IMR-90 (cell line): ENCODE measurements around the gene RBM34. TPM values are rescaled to one million over a fixed set of nuclear protein-coding genes. Genes with fewer than 3 reads are reported as not detected.

Experiments used
- ATAC-seq: fragments of 200-7000 bp; cut with Tn5 transposase; 2 replicates; pipeline ENCODE4 v1.9.1; 2020; ENCODE audit warnings: low read depth, mild to moderate bottlenecking, moderate library complexity
- BruUV-seq: library from RNA; stranded (reverse); fragments of 400-500 nt; replicated peaks from 2 replicates; lab custom pipeline; 2021; lab: Mats Ljungman, UMichigan
- CTCF ChIA-PET: fragments of 300-600 bp; formaldehyde crosslinking; extraction: SDS; loops from one replicate; lab custom pipeline; 2021; ENCODE audit warnings: antibody characterized with exemption; lab: Yijun Ruan, JAX
- POLR2A ChIA-PET: fragments of 300-600 bp; sonication (Branson Sonifier 250); formaldehyde crosslinking; loops from one replicate; lab custom pipeline; 2022; ENCODE audit warnings: antibody characterized with exemption; ENCODE audit not compliant: unreplicated experiment; lab: Charles Lee
- DNase-seq: peaks from one replicate; pipeline ENCODE4 v3.0.0; 2013
- H2AFZ ChIP-seq: replicated peaks from 2 replicates; pipeline ENCODE3; 2013; ENCODE audit warnings: low read length, mild to moderate bottlenecking; ENCODE audit not compliant: poor library complexity
- H2AK5ac ChIP-seq: 2 replicates; pipeline ENCODE4 v1.6.1; 2013; ENCODE audit warnings: low read depth, low read length, inconsistent platforms
- H2AK9ac ChIP-seq: replicated peaks from 2 replicates; pipeline ENCODE3; 2013; ENCODE audit warnings: mild to moderate bottlenecking, low read depth, low read length, moderate library complexity; ENCODE audit not compliant: poor library complexity
- H2BK120ac ChIP-seq: 2 replicates; pipeline ENCODE4 v1.6.1; 2013; ENCODE audit warnings: low read depth, low read length, inconsistent platforms
- H2BK15ac ChIP-seq: 3 replicates; pipeline ENCODE4 v1.6.1; 2013; ENCODE audit warnings: low read depth, low read length, inconsistent platforms
- H2BK20ac ChIP-seq: 2 replicates; pipeline ENCODE4 v1.6.1; 2013; ENCODE audit warnings: low read depth, mild to moderate bottlenecking, inconsistent platforms, low read length, moderate library complexity
- H2BK5ac ChIP-seq: 2 replicates; pipeline ENCODE4 v1.6.1; 2013; ENCODE audit warnings: mild to moderate bottlenecking, low read depth, low read length, inconsistent platforms; ENCODE audit not compliant: poor library complexity, severe bottlenecking
- H3K14ac ChIP-seq: replicated peaks from 2 replicates; pipeline ENCODE4 v1.6.1; 2013; ENCODE audit warnings: low read depth, low read length, inconsistent platforms
- H3K18ac ChIP-seq: 2 replicates; pipeline ENCODE4 v1.6.1; 2013; ENCODE audit warnings: low read depth, low read length, control low read depth
- H3K23ac ChIP-seq: 2 replicates; pipeline ENCODE4 v1.6.1; 2013; ENCODE audit warnings: low read depth, low read length, inconsistent platforms
- H3K27ac ChIP-seq: 2 replicates; pipeline ENCODE4 v1.5.1; 2013; ENCODE audit warnings: mild to moderate bottlenecking, control low read depth, low read length; ENCODE audit not compliant: insufficient read depth
- H3K27me3 ChIP-seq: 2 replicates; pipeline ENCODE4 v1.6.1; 2013; ENCODE audit warnings: low read length; ENCODE audit not compliant: control insufficient read depth, insufficient read depth
- H3K36me3 ChIP-seq: 2 replicates; pipeline ENCODE4 v1.6.1; 2013; ENCODE audit warnings: low read length, mixed read lengths; ENCODE audit not compliant: control insufficient read depth, insufficient read depth
- H3K4ac ChIP-seq: 2 replicates; pipeline ENCODE4 v1.6.1; 2013; ENCODE audit warnings: low read depth, low read length, inconsistent platforms
- H3K4me1 ChIP-seq: 2 replicates; pipeline ENCODE4 v1.6.1; 2013; ENCODE audit warnings: low read length, mixed read lengths; ENCODE audit not compliant: control insufficient read depth, insufficient read depth
- H3K4me2 ChIP-seq: 2 replicates; pipeline ENCODE4 v1.6.1; 2013; ENCODE audit warnings: low read depth, mild to moderate bottlenecking, control low read depth, low read length, moderate library complexity
- H3K4me3 ChIP-seq: 2 replicates; pipeline ENCODE4 v1.5.1; 2013; ENCODE audit warnings: low read depth, mild to moderate bottlenecking, control low read depth, low read length, moderate library complexity; ENCODE audit not compliant: insufficient read depth
- H3K56ac ChIP-seq: 2 replicates; pipeline ENCODE4 v1.6.1; 2013; ENCODE audit warnings: low read length, inconsistent platforms; ENCODE audit not compliant: insufficient read depth; ENCODE audit errors: extremely low read depth
- H3K79me1 ChIP-seq, 2 experiments: 2 replicates each; pipeline ENCODE4 v1.6.1; 2013; ENCODE audit warnings: low read length in 2 of 2, inconsistent platforms in 1 of 2, low read depth in 1 of 2
- H3K9ac ChIP-seq: 2 replicates; pipeline ENCODE4 v1.6.1; 2013; ENCODE audit warnings: low read depth, low read length, control low read depth
- H3K9me1 ChIP-seq: 2 replicates; pipeline ENCODE4 v1.6.1; 2013; ENCODE audit warnings: low read length, inconsistent platforms; ENCODE audit not compliant: insufficient read depth
- H3K9me3 ChIP-seq: 2 replicates; pipeline ENCODE4 v1.6.1; 2013; ENCODE audit warnings: low read length; ENCODE audit not compliant: control insufficient read depth, insufficient read depth
- H4K20me1 ChIP-seq: 2 replicates; pipeline ENCODE4 v1.6.1; 2013; ENCODE audit warnings: low read length, inconsistent platforms; ENCODE audit not compliant: insufficient read depth
- H4K5ac ChIP-seq: 2 replicates; pipeline ENCODE4 v1.6.1; 2013; ENCODE audit warnings: mild to moderate bottlenecking, low read depth, low read length, control low read depth
- H4K8ac ChIP-seq, 2 experiments: 2 replicates each; pipeline ENCODE4 v1.6.1; 2013; ENCODE audit warnings: low read depth in 2 of 2, low read length in 2 of 2, control low read depth in 1 of 2, inconsistent platforms in 1 of 2
- H4K91ac ChIP-seq: 2 replicates; pipeline ENCODE4 v1.6.1; 2013; ENCODE audit warnings: low read depth, low read length, inconsistent platforms; ENCODE audit not compliant: insufficient read depth
- BHLHE40 ChIP-seq: fragments of 150-350 bp; IDR thresholded peaks from 2 replicates; pipeline ENCODE4 v1.6.1; 2016; ENCODE audit warnings: mild to moderate bottlenecking, low read depth, low read length
- SMC3 ChIP-seq: fragments of 150-350 bp; IDR thresholded peaks from 2 replicates; pipeline ENCODE4 v1.6.1; 2016; ENCODE audit warnings: low read depth, mild to moderate bottlenecking, antibody characterized with exemption, low read length, moderate library complexity
- dilution Hi-C: fragments of 300-500 bp; cut with HindIII; formaldehyde crosslinking; loops from one replicate; pipeline ENCODE4 v1.14.3; 2018; ENCODE audit warnings: low sequenced_read_pairs; ENCODE audit not compliant: unreplicated experiment
- in situ Hi-C: fragments of 300-500 bp; cut with MboI; formaldehyde crosslinking; loops from 3 replicates; pipeline ENCODE4 v1.14.3; 2019; ENCODE audit warnings: low sequenced_read_pairs, inconsistent platforms, mixed read lengths
- intact Hi-C: fragments of 100-400 bp; cut with micrococcal nuclease; formaldehyde crosslinking; loops from 2 replicates; pipeline ENCODE4 v1.10.0; 2022
- polyA plus RNA-seq, 3 experiments: library from polyadenylated mRNA; depleted of rRNA; stranded (reverse); fragments of >200 nt; gene quantifications; 2 replicates each; pipeline ENCODE4 v1.2.3, GENCODE V29; 2012; ENCODE audit warnings: low replicate concordance in 1 of 3
- total RNA-seq: library from RNA; depleted of rRNA; stranded (reverse); fragments of >200 nt; gene quantifications from 2 replicates; pipeline ENCODE4 v1.2.3, GENCODE V29; 2012

The RBM34 gene
- total and polyA plus RNA-seq, 2 of the 4 experiments (the other 2 are of a cell fraction) = 28.7 to 34.0 TPM

DNA sequence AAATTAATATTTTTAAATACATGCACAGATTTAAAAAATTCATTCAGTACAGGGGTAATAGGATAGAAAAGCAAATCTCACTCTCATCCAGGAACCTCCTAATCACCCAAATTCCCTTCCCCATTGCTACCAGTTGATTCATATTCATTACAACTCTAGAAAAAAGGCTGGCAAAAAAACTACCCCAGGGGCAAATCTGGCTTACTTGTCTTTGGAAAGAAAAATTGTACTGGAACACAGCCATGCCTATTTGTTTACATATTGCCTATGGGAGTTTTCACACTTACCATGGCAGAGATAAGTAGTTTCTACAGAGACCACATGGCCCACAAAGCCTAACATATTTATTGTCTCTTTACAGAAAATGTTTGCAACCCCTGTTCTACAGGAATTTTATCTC, 8.9 kb upstream of the RBM34 start:
- Histone ChIP-seq H3K9me3 (no peaks in the 10 kb centered on the region), H3K4me2 (no peak overlapping the region), H3K23ac (no peak overlapping the region), H2AFZ (no peak overlapping the region), H4K8ac (no peak overlapping the region), H2BK20ac (no peak overlapping the region), H3K27me3 (no peaks in the 10 kb centered on the region), H3K9me1 (no peaks in the 10 kb centered on the region), H3K4ac (no peak overlapping the region), H3K27ac (no peak overlapping the region), H3K56ac (no peak overlapping the region), H3K4me3 (no peak overlapping the region), H4K20me1 (no peaks in the 10 kb centered on the region), H4K5ac (no peak overlapping the region), H2BK120ac (no peak overlapping the region), H4K91ac (no peak overlapping the region), H2BK15ac (no peak overlapping the region), H3K18ac (no peak overlapping the region), H3K14ac (no peak overlapping the region), H3K4me1 (no peaks in the 10 kb centered on the region), H2BK5ac (no peak overlapping the region), H3K36me3 (peaks cover 39% of the 10 kb centered on the region), H3K9ac (no peak overlapping the region), H2AK9ac (no peak overlapping the region), H3K79me1 (peaks cover 0 to 5% of the 10 kb centered on the region in 2 experiments; a peak in 1 of 4 replicates), H2AK5ac (no peak overlapping the region)
- CTCF ChIA-PET = no interaction called here
- BruUV-seq = no TSS peak
- ATAC-seq (no peak), DNase-seq (no peak)
- in situ Hi-C loops (no loop called here), dilution Hi-C loops (no loop called here), intact Hi-C loops (no loop called here)
- POLR2A ChIA-PET = no interaction called here
- no peak for TF ChIP-seq SMC3
- TF ChIP-seq BHLHE40 = no peak
